ENCODE measurements around the gene HYAL1.

- TF ChIP-seq POLR2A (IDR thresholded peaks at IDR 0.05; ENCODE audit: low read length) (no peak), JUNB (IDR thresholded peaks at IDR 0.05) (no peak), MAZ (IDR thresholded peaks at IDR 0.05; ENCODE audit: borderline replicate concordance, low read depth, low read length) (no peak), NR3C1 (IDR thresholded peaks at IDR 0.05) (no peak), REST (IDR thresholded peaks at IDR 0.05) (no peak)
Observed at GRCh38 chr3:50341996-50342650, 38.7 kb upstream of the HYAL1 start.
